Sigmoid colon (tissue), 7 donors: Measurements from ENCODE around the gene ZNF12. TPM values are rescaled to one million over a fixed set of nuclear protein-coding genes. Genes with fewer than 3 reads are reported as not detected.
"Not testable (repeated sequence)": the region's sequence is repeated elsewhere in the genome, so short reads cannot be mapped to it uniquely, and the experiment has no call there.

Experiments used
- DNase-seq: peaks from one replicate; pipeline ENCODE4 v3.0.0-alpha.2; 2019
- H3K27ac ChIP-seq, 4 donors: fragments of 200-600 bp; sonication (generic); one replicate each; pipeline ENCODE4 v1.5.1; 2016 to 2019; ENCODE audit warnings: mild to moderate bottlenecking in 1 of 4
- H3K27me3 ChIP-seq, 3 donors: fragments of 200-600 bp; sonication (generic); one replicate each; pipeline ENCODE4 v1.5.1; 2019; ENCODE audit warnings: mild to moderate bottlenecking in 1 of 3
- H3K36me3 ChIP-seq, 4 donors: fragments of 200-600 bp; sonication (generic); one replicate each; pipeline ENCODE4 v1.5.1; 2016 to 2019
- H3K4me1 ChIP-seq, 4 donors: fragments of 200-600 bp; sonication (generic); one replicate each; pipeline ENCODE4 v1.5.1; 2017 to 2019
- H3K4me3 ChIP-seq, 4 donors: fragments of 200-600 bp; sonication (generic); one replicate each; pipeline ENCODE4 v1.5.1; 2017 to 2019; ENCODE audit warnings: mild to moderate bottlenecking in 2 of 4, moderate library complexity in 1 of 4
- H3K9me3 ChIP-seq, 4 donors: fragments of 200-600 bp in 3 of 4; sonication (generic) in 3 of 4; one replicate each; pipeline versions ENCODE4 v1.5.1 to v1.6.1; 2013 to 2019
- CTCF ChIP-seq, 4 experiments: fragments of 450-650 bp in 3 of 4; fragments of 200-600 bp in 1 of 4; IDR thresholded peaks; one replicate each; pipeline ENCODE4 v1.5.1; 2016 to 2019; ENCODE audit warnings: antibody characterized with exemption in 4 of 4, mild to moderate bottlenecking in 3 of 4, moderate library complexity in 2 of 4
- EP300 ChIP-seq, 4 donors: sonication (generic); formaldehyde crosslinking; IDR thresholded peaks; one replicate each; pipeline ENCODE4 v1.6.1; 2017; ENCODE audit warnings: antibody characterized with exemption in 4 of 4
- POLR2A ChIP-seq, 2 donors: fragments of 450-650 bp; IDR thresholded peaks; one replicate each; pipeline ENCODE4 v1.6.1; 2016; ENCODE audit warnings: antibody characterized with exemption in 2 of 2, mild to moderate bottlenecking in 2 of 2, moderate library complexity in 2 of 2
- POLR2AphosphoS5 ChIP-seq, 4 donors: sonication (generic); formaldehyde crosslinking; IDR thresholded peaks; one replicate each; pipeline ENCODE4 v1.6.1; 2017; ENCODE audit warnings: antibody characterized with exemption in 4 of 4
- WGBS, 2 donors: extraction: QIAGEN DNeasy Blood & Tissue Kit; methylation state at CpG; one replicate each; pipeline ENCODE4 v1.1.7; 2013; 5-methylcytosine and 5-hydroxymethylcytosine counted together
- intact Hi-C: fragments of 100-400 bp; cut with DNase I; formaldehyde crosslinking; loops from one replicate; pipeline ENCODE4 v1.15.1; 2023
- polyA plus RNA-seq, 3 donors: library from polyadenylated mRNA; stranded (reverse); fragments of 200-250 nt; gene quantifications; one replicate each; pipeline ENCODE4 v1.2.3, GENCODE V29; 2013
- total RNA-seq, 4 donors: library from RNA; depleted of rRNA; stranded (reverse); fragments of >200 nt; gene quantifications; one replicate each; pipeline ENCODE4 v1.1.0, GENCODE V29; 2016
- donor health status: healthy with polysubstance abuse.
- donor health status: Bipolar disorder and iron deficiency.
- donor health status: healthy.

ZNF12 gene
- total and polyA plus RNA-seq, 7 donors: 4.4 to 27.1 (median 17.2) TPM

- H3K27ac ChIP-seq: peak overlapping the region; percentile 83 to 91 (median 90)
- H3K36me3 ChIP-seq: peaks cover 0 to 26% (median 11%) of the 10 kb centered on the region in 4 donors
- 1 to 3% methylated on average over 66 of the region's 66 CpGs for WGBS, 2 donors
- no peaks in the 10 kb centered on the region for H3K9me3 ChIP-seq
- peaks cover 5 to 21% (median 12%) of the 10 kb centered on the region in 4 donors for H3K4me1 ChIP-seq
- peak; percentile 97 for DNase-seq
- no peaks in the 10 kb centered on the region for H3K27me3 ChIP-seq
- H3K4me3 ChIP-seq: peak overlapping the region; percentile 67 to 99 (median 92)
- intact Hi-C loops: loop anchor here (2.0 kb wide), 1 partner anchor 21 kb away; no protein-coding TSS in a partner anchor
- TF ChIP-seq CTCF (IDR thresholded peaks at IDR 0.05) (no peak), POLR2AphosphoS5 (IDR thresholded peaks at IDR 0.05) (peak; percentile 60 to 82 (median 75)), EP300 (IDR thresholded peaks at IDR 0.05) (no peak), POLR2A (IDR thresholded peaks at IDR 0.05) (peak in 1 of 2 donors; percentile 16)
Measured at GRCh38 chr7:6729492-6730342, 23.0 kb upstream of the ZNF12 start.

GRCh38 chr7:6728893-6729491 is 22.2 kb upstream of the ZNF12 start:
- not testable (repeated sequence) for H3K9me3 ChIP-seq, H3K27me3 ChIP-seq, DNase-seq
- intact Hi-C loops: loop anchor here (2.0 kb wide), 1 partner anchor 20 kb away; no protein-coding TSS in a partner anchor
- H3K27ac ChIP-seq: peak overlapping the region; percentile 83 to 91 (median 90)
- peak overlapping the region; percentile 67 to 99 (median 92) for H3K4me3 ChIP-seq
- H3K4me1 ChIP-seq: peaks cover 5 to 21% (median 12%) of the 10 kb centered on the region in 4 donors
- H3K36me3 ChIP-seq: peaks cover 0 to 18% (median 10%) of the 10 kb centered on the region in 4 donors
- WGBS, 2 donors: 68 to 86% methylated on average over 29 of the region's 29 CpGs

GRCh38 chr7:6727663-6728062 is 20.9 kb upstream of the ZNF12 start:
- Histone ChIP-seq H3K27me3 (no peaks in the 10 kb centered on the region), H3K36me3 (peaks cover 0 to 5% (median under 1%) of the 10 kb centered on the region in 4 donors), H3K9me3 (no peaks in the 10 kb centered on the region), H3K4me3 (no peak overlapping the region), H3K27ac (no peak overlapping the region), H3K4me1 (peaks cover 5 to 21% (median 12%) of the 10 kb centered on the region in 4 donors)
- TF ChIP-seq POLR2AphosphoS5 (IDR thresholded peaks at IDR 0.05): no peak
- TF ChIP-seq EP300 (IDR thresholded peaks at IDR 0.05): no peak
- TF ChIP-seq POLR2A (IDR thresholded peaks at IDR 0.05): no peak
- TF ChIP-seq CTCF (IDR thresholded peaks at IDR 0.05): no peak
- 87 to 90% methylated on average over 3 of the region's 3 CpGs for WGBS, 2 donors
- intact Hi-C loops: loop anchor here (2.0 kb wide), 1 partner anchor 19 kb away; no protein-coding TSS in a partner anchor
- DNase-seq: no peak

GRCh38 chr7:6726341-6726740 is 19.6 kb upstream of the ZNF12 start:
- 94 to 95% methylated on average over 5 of the region's 5 CpGs for WGBS, 2 donors
- H3K27me3 ChIP-seq, H3K36me3 ChIP-seq, intact Hi-C loops, H3K27ac ChIP-seq, H3K9me3 ChIP-seq, DNase-seq, H3K4me3 ChIP-seq: not testable (repeated sequence)
- H3K4me1 ChIP-seq: peaks cover 5 to 19% (median 11%) of the 10 kb centered on the region in 4 donors

GRCh38 chr7:6725003-6725402 is 18.3 kb upstream of the ZNF12 start:
- Histone ChIP-seq H3K4me1 (peaks cover 0 to 7% (median 3%) of the 10 kb centered on the region in 4 donors), H3K27ac (no peak overlapping the region), H3K27me3 (no peaks in the 10 kb centered on the region), H3K36me3 (no peaks in the 10 kb centered on the region), H3K9me3 (no peaks in the 10 kb centered on the region), H3K4me3 (no peak overlapping the region)
- DNase-seq: no peak
- WGBS, 2 donors: 68 to 88% methylated on average over 10 of the region's 10 CpGs
- intact Hi-C loops: no loop called here
- TF ChIP-seq EP300 (IDR thresholded peaks at IDR 0.05): no peak
- TF ChIP-seq POLR2AphosphoS5 (IDR thresholded peaks at IDR 0.05): no peak
- TF ChIP-seq POLR2A (IDR thresholded peaks at IDR 0.05): no peak
- no peak for TF ChIP-seq CTCF (IDR thresholded peaks at IDR 0.05)

GRCh38 chr7:6724351-6724750 is 17.6 kb upstream of the ZNF12 start:
- H3K36me3 ChIP-seq, DNase-seq: not testable (repeated sequence)

More at GRCh38 chr7:6724351-6724750, 17.6 kb upstream of the ZNF12 start:
- H3K27me3 ChIP-seq, H3K4me3 ChIP-seq, intact Hi-C loops, H3K27ac ChIP-seq, H3K9me3 ChIP-seq, H3K4me1 ChIP-seq: not testable (repeated sequence)
- WGBS, 2 donors: 88 to 91% methylated on average over 4 of the region's 4 CpGs
